OCI-LY7 (cell line): Measurements from ENCODE around the gene SOD1. TPM values are rescaled to one million over a fixed set of nuclear protein-coding genes. Genes with fewer than 3 reads are reported as not detected.

ENCODE experiments used
- BruUV-seq: library from RNA; stranded (reverse); fragments of 400-500 nt; replicated peaks from 2 replicates; lab custom pipeline; 2021; lab: Mats Ljungman, UMichigan
- CTCF ChIA-PET: fragments of 300-600 bp; sonication (Branson Sonifier 250); formaldehyde crosslinking; loops from one replicate; lab custom pipeline; 2022; ENCODE audit warnings: antibody characterized with exemption; ENCODE audit not compliant: unreplicated experiment; lab: Charles Lee
- POLR2A ChIA-PET: fragments of 300-600 bp; sonication (Branson Sonifier 250); formaldehyde crosslinking; loops from one replicate; lab custom pipeline; 2022; ENCODE audit warnings: antibody characterized with exemption; lab: Charles Lee
- DNase-seq: peaks from one replicate; pipeline ENCODE4 v3.0.0-alpha.2; 2015; ENCODE audit warnings: low spot score
- H2AFZ ChIP-seq: fragments of 200-600 bp; sonication (generic), shearing (Covaris generic); 2 replicates; pipeline ENCODE4 v1.6.1; 2014; ENCODE audit warnings: mild to moderate bottlenecking, antibody characterized with exemption, low read length, moderate library complexity
- H3K27ac ChIP-seq: fragments of 200-600 bp; sonication (generic); 2 replicates; pipeline ENCODE4 v1.5.1; 2014; ENCODE audit warnings: mixed run types, low read depth, mild to moderate bottlenecking, moderate library complexity, low read length, inconsistent platforms; ENCODE audit not compliant: poor library complexity, severe bottlenecking
- H3K36me3 ChIP-seq: fragments of 200-600 bp; sonication (generic); 2 replicates; pipeline ENCODE4 v1.6.1; 2014; ENCODE audit warnings: mild to moderate bottlenecking, antibody characterized with exemption, low read length, moderate library complexity, mixed read lengths; ENCODE audit not compliant: insufficient read depth
- H3K4me1 ChIP-seq: fragments of 200-600 bp; sonication (generic); 2 replicates; pipeline ENCODE4 v1.5.1; 2014; ENCODE audit warnings: mild to moderate bottlenecking, low read length; ENCODE audit not compliant: insufficient read depth, poor library complexity, severe bottlenecking
- H3K4me2 ChIP-seq: fragments of 200-600 bp; sonication (generic); 2 replicates; pipeline ENCODE4 v1.6.1; 2014; ENCODE audit warnings: mild to moderate bottlenecking, low read length
- H3K4me3 ChIP-seq: fragments of 200-600 bp; sonication (generic); 2 replicates; pipeline ENCODE4 v1.5.1; 2014; ENCODE audit warnings: mild to moderate bottlenecking, low read depth, low read length; ENCODE audit not compliant: poor library complexity, severe bottlenecking
- H3K79me2 ChIP-seq: fragments of 200-600 bp; sonication (generic); 2 replicates; pipeline ENCODE4 v1.6.1; 2016; ENCODE audit warnings: low read depth, mild to moderate bottlenecking, low read length, moderate library complexity, mixed read lengths; ENCODE audit not compliant: insufficient read depth
- H3K9me2 ChIP-seq: fragments of 200-600 bp; sonication (generic); 2 replicates; pipeline ENCODE4 v1.6.1; 2016; ENCODE audit warnings: mild to moderate bottlenecking, low read length, mixed read lengths; ENCODE audit not compliant: insufficient read depth
- H3K9me3 ChIP-seq: fragments of 200-600 bp; sonication (generic); 2 replicates; pipeline ENCODE4 v1.6.1; 2014; ENCODE audit warnings: mild to moderate bottlenecking, mixed run types, low read length, mixed read lengths
- H4K20me1 ChIP-seq: fragments of 200-600 bp; sonication (generic); 2 replicates; pipeline ENCODE4 v1.6.1; 2014; ENCODE audit warnings: mild to moderate bottlenecking, antibody characterized with exemption, low read length, moderate library complexity, mixed read lengths; ENCODE audit not compliant: insufficient read depth
- CTCF ChIP-seq: fragments of 200-600 bp; sonication (generic); conservative IDR thresholded peaks from 2 replicates; pipeline ENCODE4 v1.5.1; 2014; ENCODE audit warnings: mild to moderate bottlenecking, antibody characterized with exemption, low read length, moderate library complexity, mixed read lengths
- EZH2phosphoT487 ChIP-seq: fragments of 200-600 bp; sonication (generic); IDR thresholded peaks from 2 replicates; pipeline ENCODE4 v1.6.1; 2018; ENCODE audit warnings: low read depth, borderline replicate concordance, mild to moderate bottlenecking, mixed run types, antibody characterized with exemption, low read length, moderate library complexity, mixed read lengths
- intact Hi-C: fragments of 100-400 bp; cut with micrococcal nuclease; formaldehyde crosslinking; loops from one replicate; pipeline ENCODE4 v1.10.0; 2022; ENCODE audit not compliant: unreplicated experiment
- total RNA-seq, 2 experiments: library from RNA; depleted of rRNA in 1 of 2; stranded (reverse); fragments of >200 nt in 1 of 2; shearing (Covaris generic) in 1 of 2; gene quantifications; 2 replicates each; pipeline ENCODE4 v1.2.3, GENCODE V29; 2014 to 2022

SOD1 gene
- total RNA-seq, 2 experiments from 2014 or later = 229 to 307 TPM

GRCh38 chr21:31671146-31671716 lies 11.7 kb downstream of the SOD1 start:
- BruUV-seq = TSS peak; percentile 78
- H3K27ac ChIP-seq = no peak overlapping the region
- H3K9me2 ChIP-seq = no peaks in the 10 kb centered on the region
- H3K4me1 ChIP-seq = peaks cover 11% of the 10 kb centered on the region
- H3K9me3 ChIP-seq = no peaks in the 10 kb centered on the region
- no peak overlapping the region for H2AFZ ChIP-seq
- H3K79me2 ChIP-seq = peaks cover 14% of the 10 kb centered on the region; the same call in 1 of the 2 replicates
- no peak for DNase-seq
- POLR2A ChIA-PET = interaction anchor here (0.6 to 2.9 kb wide), 5 partner anchors 9 to 319 kb away, joined by 3 to 7 read pairs (median 7); no protein-coding TSS in a partner anchor
- no peak overlapping the region for H3K4me3 ChIP-seq
- H3K36me3 ChIP-seq = peaks cover 68% of the 10 kb centered on the region
- H3K4me2 ChIP-seq = no peak overlapping the region
- TF ChIP-seq CTCF = no peak
- no peak for TF ChIP-seq EZH2phosphoT487
- H4K20me1 ChIP-seq = 0 out of 2 replicates have a peak, but pooled peaks cover 4% of the 10 kb centered on the region
- CTCF ChIA-PET = no interaction called here
- intact Hi-C loops = no loop called here

- POLR2A ChIA-PET = no interaction called here
- H3K4me3 ChIP-seq = no peak overlapping the region
- no peaks in the 10 kb centered on the region for H3K9me3 ChIP-seq
- no peak overlapping the region for H2AFZ ChIP-seq
- no peak overlapping the region for H3K27ac ChIP-seq
- no peak overlapping the region for H3K4me2 ChIP-seq
- H3K4me1 ChIP-seq = peaks cover 15% of the 10 kb centered on the region
- CTCF ChIA-PET = no interaction called here
- no peak for DNase-seq
- H4K20me1 ChIP-seq = 0 out of 2 replicates have a peak, but pooled peaks cover 3% of the 10 kb centered on the region
- peaks cover 7% of the 10 kb centered on the region; the same call in 1 of the 2 replicates for H3K79me2 ChIP-seq
- H3K9me2 ChIP-seq = no peaks in the 10 kb centered on the region
- no TSS peak for BruUV-seq
- TF ChIP-seq CTCF (no peak), EZH2phosphoT487 (no peak)
- peaks cover 63% of the 10 kb centered on the region for H3K36me3 ChIP-seq
- intact Hi-C loops = no loop called here
Observed at GRCh38 chr21:31671931-31672330, 12.4 kb downstream of the SOD1 start.

GRCh38 chr21:31673321-31673912 lies 13.9 kb downstream of the SOD1 start:
- DNase-seq = no peak
- TF ChIP-seq EZH2phosphoT487 = no peak
- TF ChIP-seq CTCF = no peak
- Histone ChIP-seq H3K4me3 (no peak overlapping the region), H3K9me3 (no peaks in the 10 kb centered on the region), H3K4me1 (peaks cover 17% of the 10 kb centered on the region), H3K79me2 (no peaks in the 10 kb centered on the region), H4K20me1 (no peaks in the 10 kb centered on the region), H3K36me3 (peaks cover 63% of the 10 kb centered on the region), H3K27ac (no peak overlapping the region), H2AFZ (no peak overlapping the region), H3K4me2 (no peak overlapping the region), H3K9me2 (no peaks in the 10 kb centered on the region)
- ChIA-PET POLR2A (no interaction called here), CTCF (no interaction called here)
- intact Hi-C loops = no loop called here
- no TSS peak for BruUV-seq
